HCT116 (cell line): ENCODE data around the gene TALDO1. TPM values are rescaled to one million over a fixed set of nuclear protein-coding genes. Genes with fewer than 3 reads are reported as not detected.

ENCODE experiments used
- ATAC-seq: fragments of 200-7000 bp; cut with Tn5 transposase; 2 replicates; pipeline ENCODE4 v1.9.1; 2020; ENCODE audit warnings: mild to moderate bottlenecking, moderate library complexity
- BruUV-seq: library from RNA; stranded (reverse); fragments of 400-500 nt; replicated peaks from 2 replicates; lab custom pipeline; 2021; lab: Mats Ljungman, UMichigan
- CTCF ChIA-PET: fragments of 300-600 bp; sonication (Branson Sonifier 250); formaldehyde crosslinking; loops from one replicate; lab custom pipeline; 2021; ENCODE audit warnings: antibody characterized with exemption; lab: Charles Lee
- POLR2A ChIA-PET: fragments of 300-600, 350-600 bp; sonication (Branson Sonifier 250); formaldehyde crosslinking; loops from one replicate; lab custom pipeline; 2021; ENCODE audit warnings: antibody characterized with exemption; lab: Charles Lee
- RAD21 ChIA-PET, 2 experiments: fragments of 300-600 bp; sonication (Branson Sonifier 250); formaldehyde crosslinking; loops; one replicate each; lab custom pipeline; 2023; ENCODE audit warnings: low total read pairs in 2 of 2; ENCODE audit not compliant: uncharacterized antibody in 2 of 2, unreplicated experiment in 2 of 2, low non-redundant PET in 1 of 2; lab: Charles Lee
- DNase-seq: peaks from one replicate; pipeline ENCODE4 v3.0.0-alpha.2; 2010; ENCODE audit warnings: low read depth, low spot score
- H2AFZ ChIP-seq: fragments of 200-600 bp; shearing (Covaris generic), sonication (generic); 2 replicates; pipeline ENCODE4 v1.6.1; 2017; ENCODE audit warnings: low read depth, mixed run types, mixed read lengths, antibody characterized with exemption, low read length; ENCODE audit not compliant: poor library complexity, severe bottlenecking
- H3K27ac ChIP-seq: 2 replicates; pipeline ENCODE4 v1.5.1; 2012; ENCODE audit warnings: low read depth, low read length
- H3K27me3 ChIP-seq: fragments of 200-600 bp; sonication (generic); 2 replicates; pipeline ENCODE4 v1.6.1; 2016; ENCODE audit warnings: mixed run types, low read length, mixed read lengths; ENCODE audit not compliant: insufficient read depth
- H3K36me3 ChIP-seq, 2 experiments: fragments of 200-500 bp in 1 of 2; fragments of 200-600 bp in 1 of 2; sonication (Bioruptor generic) in 1 of 2; sonication (generic) in 1 of 2; 2 replicates each; pipeline versions ENCODE4 v1.5.1 to v1.6.1; 2014 to 2016; ENCODE audit warnings: low read length in 2 of 2, inconsistent platforms in 1 of 2, mixed read lengths in 1 of 2, mixed run types in 1 of 2; ENCODE audit not compliant: insufficient read depth in 2 of 2, control insufficient read depth in 1 of 2
- H3K4me1 ChIP-seq, 2 experiments: fragments of 200-600 bp in 1 of 2; sonication (generic) in 1 of 2; 2 replicates each; pipeline versions ENCODE4 v1.5.1 to v1.6.1; 2012 to 2017; ENCODE audit warnings: low read length in 2 of 2, inconsistent platforms in 1 of 2, mild to moderate bottlenecking in 1 of 2, mixed read lengths in 1 of 2, mixed run types in 1 of 2, moderate library complexity in 1 of 2; ENCODE audit not compliant: insufficient read depth in 2 of 2, control insufficient read depth in 1 of 2
- H3K4me2 ChIP-seq: fragments of 200-600 bp; sonication (generic); 2 replicates; pipeline ENCODE4 v1.6.1; 2017; ENCODE audit warnings: mixed run types, low read length, mixed read lengths
- H3K4me3 ChIP-seq, 2 experiments: fragments of 200-600 bp in 1 of 2; sonication (generic) in 1 of 2; replicated peaks in 1 of 2; 2 replicates each; pipeline ENCODE4 v1.5.1; 2011 to 2016; ENCODE audit warnings: low read length in 2 of 2, control low read depth in 1 of 2, low read depth in 1 of 2, mild to moderate bottlenecking in 1 of 2, mixed read lengths in 1 of 2, mixed run types in 1 of 2
- H3K79me2 ChIP-seq: fragments of 200-600 bp; sonication (generic); 2 replicates; pipeline ENCODE4 v1.6.1; 2017; ENCODE audit warnings: mild to moderate bottlenecking, mixed run types, low read length, moderate library complexity, mixed read lengths; ENCODE audit not compliant: insufficient read depth
- H3K9ac ChIP-seq: fragments of 200-600 bp; sonication (generic); 2 replicates; pipeline ENCODE4 v1.6.1; 2016; ENCODE audit warnings: low read length, mixed read lengths
- H3K9me2 ChIP-seq: fragments of 200-600 bp; sonication (generic), shearing (Covaris generic); 2 replicates; pipeline ENCODE4 v1.6.1; 2017; ENCODE audit warnings: mixed run types, mild to moderate bottlenecking, moderate library complexity; ENCODE audit not compliant: insufficient read depth
- H3K9me3 ChIP-seq, 2 experiments: fragments of 200-500 bp in 1 of 2; fragments of 200-600 bp in 1 of 2; sonication (Bioruptor generic) in 1 of 2; sonication (generic) in 1 of 2; 2 replicates each; pipeline ENCODE4 v1.6.1; 2014 to 2017; ENCODE audit warnings: low read length in 2 of 2, mixed read lengths in 2 of 2, inconsistent platforms in 1 of 2, low read depth in 1 of 2, mild to moderate bottlenecking in 1 of 2, mixed run types in 1 of 2, moderate library complexity in 1 of 2; ENCODE audit not compliant: control insufficient read depth in 1 of 2, insufficient read depth in 1 of 2
- H4K20me1 ChIP-seq: fragments of 200-600 bp; sonication (generic), shearing (Covaris generic); 2 replicates; pipeline ENCODE4 v1.6.1; 2017; ENCODE audit warnings: mixed run types, mild to moderate bottlenecking, moderate library complexity; ENCODE audit not compliant: insufficient read depth
- EGR1 ChIP-seq: IDR thresholded peaks from 2 replicates; pipeline ENCODE4 v1.6.1; 2012; ENCODE audit warnings: low read depth
- EZH2 ChIP-seq: fragments of 200-600 bp; sonication (generic); IDR thresholded peaks from 2 replicates; pipeline ENCODE4 v1.6.1; 2017; ENCODE audit warnings: antibody characterized with exemption, mixed run types
- EZH2phosphoT487 ChIP-seq: fragments of 200-600 bp; IDR thresholded peaks from 2 replicates; pipeline ENCODE4 v1.6.1; 2018; ENCODE audit warnings: antibody characterized with exemption, borderline replicate concordance
- JUND ChIP-seq: IDR thresholded peaks from 2 replicates; pipeline ENCODE4 v1.6.1; 2012
- SP1 ChIP-seq: IDR thresholded peaks from 2 replicates; pipeline ENCODE4 v1.6.1; 2012; ENCODE audit warnings: low read depth
- YY1 ChIP-seq: IDR thresholded peaks from 2 replicates; pipeline ENCODE4 v1.6.1; 2011; ENCODE audit warnings: low read length, low read depth, moderate library complexity, mild to moderate bottlenecking; ENCODE audit not compliant: insufficient replicate concordance; ENCODE audit errors: extremely low read depth
- ZNF274 ChIP-seq: fragments of 200-500 bp; sonication (Bioruptor generic); IDR thresholded peaks from 2 replicates; pipeline ENCODE4 v1.6.1; 2014; ENCODE audit warnings: mild to moderate bottlenecking, low read depth, low read length, inconsistent platforms
- intact Hi-C: fragments of 100-400 bp; cut with micrococcal nuclease; formaldehyde crosslinking; loops from 2 replicates; pipeline ENCODE4 v1.10.0; 2022
- total RNA-seq: library from RNA; stranded (reverse); gene quantifications from one replicate; pipeline ENCODE4 v1.2.1, GENCODE V29; 2021; ENCODE audit not compliant: unreplicated experiment
- TF ChIP-seq, protein P1 (sequence below): IDR thresholded peaks from 2 replicates; pipeline ENCODE4 v1.6.1; 2012
- TF ChIP-seq, protein P2 (sequence below), 3 experiments: fragments of 200-600 bp in 1 of 3; sonication (generic) in 1 of 3; IDR thresholded peaks in 2 of 3; conservative IDR thresholded peaks in 1 of 3; 2 replicates each; pipeline ENCODE4 v1.5.1; 2012 to 2017; ENCODE audit warnings: low read depth in 2 of 3, low read length in 2 of 3, antibody characterized with exemption in 1 of 3, borderline replicate concordance in 1 of 3, control low read depth in 1 of 3, mild to moderate bottlenecking in 1 of 3, mixed read lengths in 1 of 3, mixed run types in 1 of 3, moderate library complexity in 1 of 3; ENCODE audit not compliant: insufficient read depth in 1 of 3

The TALDO1 gene
- total RNA-seq, 1 experiment from 2014 or later: 242 TPM

DNA sequence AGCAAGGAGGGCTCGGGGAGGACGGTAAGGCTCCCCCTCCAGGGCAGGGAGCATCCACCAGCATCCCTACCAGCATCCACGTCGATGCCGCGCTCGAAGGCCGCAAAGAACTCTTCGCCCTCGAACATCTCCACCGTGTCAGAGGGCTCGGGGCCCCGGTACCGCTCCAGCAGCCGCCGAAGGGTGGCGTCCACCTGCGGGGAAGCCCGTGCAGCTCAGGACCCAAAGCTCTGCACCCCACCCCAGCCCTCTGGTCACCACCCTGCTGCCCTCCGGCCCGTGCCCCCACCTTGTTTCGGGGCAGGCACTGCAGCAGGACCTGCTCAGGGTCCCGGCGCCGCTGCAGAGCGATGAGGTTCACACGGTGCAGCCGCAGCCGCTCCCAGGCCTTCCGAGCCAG lies 53.2 kb downstream of the TALDO1 start:
- no TSS peak for BruUV-seq
- intact Hi-C loops: no loop called here
- Histone ChIP-seq H3K4me3 (no peak overlapping the region), H2AFZ (no peak overlapping the region), H3K4me2 (no peak overlapping the region), H3K9ac (no peak overlapping the region), H3K79me2 (peaks cover 32% of the 10 kb centered on the region), H3K36me3 (peaks cover 0 to 9% of the 10 kb centered on the region in 2 experiments; a peak in 1 of 4 replicates), H3K27ac (no peak overlapping the region), H4K20me1 (no peaks in the 10 kb centered on the region), H3K9me3 (no peaks in the 10 kb centered on the region), H3K4me1 (peaks cover 26 to 46% of the 10 kb centered on the region in 2 experiments), H3K27me3 (no peaks in the 10 kb centered on the region), H3K9me2 (no peaks in the 10 kb centered on the region)
- ChIA-PET CTCF (interaction anchor here (0.8 kb wide), 1 partner anchor 9 kb away, joined by 3 read pairs; the partner anchor contains the start of gene RPLP2), POLR2A (no interaction called here), RAD21 (no interaction called here)
- ATAC-seq (no peak), DNase-seq (no peak)
- TF ChIP-seq YY1 (no peak), SP1 (no peak), ZNF274 (no peak), JUND (no peak), EGR1 (no peak), EZH2phosphoT487 (no peak), EZH2 (no peak)
- TF ChIP-seq, protein P1, sequence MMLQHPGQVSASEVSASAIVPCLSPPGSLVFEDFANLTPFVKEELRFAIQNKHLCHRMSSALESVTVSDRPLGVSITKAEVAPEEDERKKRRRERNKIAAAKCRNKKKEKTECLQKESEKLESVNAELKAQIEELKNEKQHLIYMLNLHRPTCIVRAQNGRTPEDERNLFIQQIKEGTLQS: no peak
- TF ChIP-seq, protein P2, sequence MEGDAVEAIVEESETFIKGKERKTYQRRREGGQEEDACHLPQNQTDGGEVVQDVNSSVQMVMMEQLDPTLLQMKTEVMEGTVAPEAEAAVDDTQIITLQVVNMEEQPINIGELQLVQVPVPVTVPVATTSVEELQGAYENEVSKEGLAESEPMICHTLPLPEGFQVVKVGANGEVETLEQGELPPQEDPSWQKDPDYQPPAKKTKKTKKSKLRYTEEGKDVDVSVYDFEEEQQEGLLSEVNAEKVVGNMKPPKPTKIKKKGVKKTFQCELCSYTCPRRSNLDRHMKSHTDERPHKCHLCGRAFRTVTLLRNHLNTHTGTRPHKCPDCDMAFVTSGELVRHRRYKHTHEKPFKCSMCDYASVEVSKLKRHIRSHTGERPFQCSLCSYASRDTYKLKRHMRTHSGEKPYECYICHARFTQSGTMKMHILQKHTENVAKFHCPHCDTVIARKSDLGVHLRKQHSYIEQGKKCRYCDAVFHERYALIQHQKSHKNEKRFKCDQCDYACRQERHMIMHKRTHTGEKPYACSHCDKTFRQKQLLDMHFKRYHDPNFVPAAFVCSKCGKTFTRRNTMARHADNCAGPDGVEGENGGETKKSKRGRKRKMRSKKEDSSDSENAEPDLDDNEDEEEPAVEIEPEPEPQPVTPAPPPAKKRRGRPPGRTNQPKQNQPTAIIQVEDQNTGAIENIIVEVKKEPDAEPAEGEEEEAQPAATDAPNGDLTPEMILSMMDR (IDR thresholded peaks at IDR 0.05 in 2 of 3, conservative IDR thresholded peaks at IDR 0.05 in 1 of 3; ENCODE audit: borderline replicate concordance in 1 of 3, insufficient read depth in 1 of 3, low read depth in 2 of 3, low read length in 2 of 3): no peak
